Measurements from ENCODE around the gene HNRNPC. TPM values are rescaled to one million over a fixed set of nuclear protein-coding genes. Genes with fewer than 3 reads are reported as not detected.

The HNRNPC gene
- total and polyA plus RNA-seq, 8 donors: 118 to 269 (median 184) TPM

GRCh38 chr14:21209185-21209584 is 60.1 kb downstream of the HNRNPC start:
- peaks cover 3 to 76% (median 42%) of the 10 kb centered on the region in 3 donors for H3K36me3 ChIP-seq
- ATAC-seq (no peak), FAIRE-seq (no peak), DNase-seq (no peak)
- no peak overlapping the region for H3K4me3 ChIP-seq
- no peaks in the 10 kb centered on the region for H3K9me3 ChIP-seq
- H3K4me1 ChIP-seq: peaks cover 0 to 3% (median 0%) of the 10 kb centered on the region in 3 donors
- 83 to 85% methylated on average over 1 of the region's 1 CpG for WGBS, 2 donors
- H3K27ac ChIP-seq: no peak overlapping the region
- H3K27me3 ChIP-seq: no peaks in the 10 kb centered on the region
- TF ChIP-seq CTCF (IDR thresholded peaks at IDR 0.05): no peak
- intact Hi-C loops (cut with DNase I): no loop called here

DNA sequence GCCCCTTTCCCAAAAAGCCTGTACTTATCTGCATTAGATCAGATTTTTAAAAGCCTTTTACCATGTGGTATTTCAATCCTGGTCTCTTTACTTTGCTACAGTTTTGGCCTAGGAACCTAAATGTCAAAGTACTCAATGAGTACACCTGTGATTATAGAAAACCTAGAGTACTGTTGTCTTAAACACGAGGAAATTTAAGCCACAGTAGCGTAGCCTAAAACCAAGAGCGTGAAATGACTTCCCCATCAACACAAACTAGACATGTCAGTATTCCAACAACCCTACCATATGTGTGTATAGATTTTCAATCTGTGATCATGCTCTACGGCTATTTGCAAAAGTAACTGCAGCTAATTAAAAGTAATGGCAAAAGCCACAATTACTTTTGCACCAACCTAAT is 60.7 kb downstream of the HNRNPC start:
- Histone ChIP-seq H3K9me3 (no peaks in the 10 kb centered on the region), H3K4me1 (peaks cover 0 to under 1% (median 0%) of the 10 kb centered on the region in 3 donors), H3K27me3 (no peaks in the 10 kb centered on the region), H3K27ac (no peak overlapping the region), H3K36me3 (peaks cover 3 to 70% (median 40%) of the 10 kb centered on the region in 3 donors), H3K4me3 (no peak overlapping the region)
- intact Hi-C loops (cut with DNase I): no loop called here
- ATAC-seq (no peak), DNase-seq (no peak), FAIRE-seq (no peak)
- TF ChIP-seq CTCF (IDR thresholded peaks at IDR 0.05): no peak
- 95 to 96% methylated on average over 4 of the region's 4 CpGs for WGBS, 2 donors

- FAIRE-seq: no peak
- no peak overlapping the region for H3K4me3 ChIP-seq
- H3K27me3 ChIP-seq: no peaks in the 10 kb centered on the region
- no peak for DNase-seq
- H3K27ac ChIP-seq: no peak overlapping the region
- ATAC-seq: no peak
- intact Hi-C loops (cut with DNase I): no loop called here
- peaks cover 0 to 58% (median 26%) of the 10 kb centered on the region in 3 donors for H3K36me3 ChIP-seq
- H3K4me1 ChIP-seq: no peaks in the 10 kb centered on the region
- no peaks in the 10 kb centered on the region for H3K9me3 ChIP-seq
- WGBS, 2 donors: 87 to 89% methylated on average over 4 of the region's 4 CpGs
- TF ChIP-seq CTCF (IDR thresholded peaks at IDR 0.05): no peak
Observed at GRCh38 chr14:21206753-21207684, 62.2 kb downstream of the HNRNPC start.

DNA sequence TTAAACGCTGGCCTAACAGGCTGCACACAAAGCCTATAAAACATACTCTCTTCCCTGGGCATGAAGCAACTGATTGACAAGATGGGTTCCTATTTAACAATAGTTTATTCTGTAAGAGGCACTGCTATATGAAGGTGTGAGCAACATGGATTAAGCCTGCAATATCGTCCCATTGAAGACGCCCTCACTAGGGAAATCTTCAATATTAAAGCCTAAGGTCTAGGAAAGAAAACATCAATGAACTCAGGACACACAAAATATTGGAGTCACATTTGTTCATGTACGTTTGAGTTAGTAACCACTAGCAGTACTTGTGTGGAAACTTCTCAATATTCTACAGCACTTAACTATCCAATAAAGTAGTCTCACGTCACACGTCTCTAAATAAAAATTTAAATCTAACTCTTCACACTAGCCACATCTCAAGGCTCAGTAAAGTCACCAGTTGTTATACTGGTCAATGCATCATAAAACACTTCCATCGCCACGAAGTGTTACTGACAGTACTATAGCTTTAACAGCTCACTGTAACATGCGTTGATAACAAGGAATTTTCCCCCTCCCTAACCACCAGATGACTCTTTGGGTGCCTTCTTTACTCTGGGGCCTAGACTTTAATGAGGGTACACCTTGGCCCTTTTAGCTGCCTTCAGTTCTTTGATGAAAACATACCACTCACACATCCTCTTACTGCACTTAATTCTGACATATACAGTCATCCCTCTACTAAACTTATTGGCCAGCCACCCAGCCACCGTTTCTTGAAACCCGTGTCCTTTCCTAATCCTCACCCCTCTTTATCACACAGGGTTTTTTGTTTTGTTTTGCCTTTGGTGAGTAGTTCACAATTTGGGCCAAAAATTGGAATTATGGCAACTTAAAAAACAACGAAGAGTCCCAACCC is 63.3 kb downstream of the HNRNPC start:
- Histone ChIP-seq H3K27ac (no peak overlapping the region), H3K4me1 (no peaks in the 10 kb centered on the region), H3K27me3 (no peaks in the 10 kb centered on the region), H3K4me3 (no peak overlapping the region), H3K9me3 (no peaks in the 10 kb centered on the region), H3K36me3 (peaks cover 0 to 47% (median 19%) of the 10 kb centered on the region in 3 donors)
- WGBS, 2 donors: 91% methylated on average over 12 of the region's 12 CpGs
- TF ChIP-seq CTCF (IDR thresholded peaks at IDR 0.05): no peak
- FAIRE-seq: no peak
- DNase-seq: no peak
- intact Hi-C loops (cut with DNase I): no loop called here
- no peak for ATAC-seq

Data from pancreas (tissue), 10 donors.